Jurkat, Clone E6-1 (cell line): ENCODE data around the gene TANC1.

Source experiments
- DNase-seq: peaks from one replicate; pipeline ENCODE4 v3.0.0-alpha.2; 2011; ENCODE audit warnings: low read depth, low spot score
- H3K4me3 ChIP-seq: 2 replicates; pipeline ENCODE4 v1.5.1; 2011; ENCODE audit warnings: mild to moderate bottlenecking, low read length, control low read depth, moderate library complexity

The TANC1 gene

DNA sequence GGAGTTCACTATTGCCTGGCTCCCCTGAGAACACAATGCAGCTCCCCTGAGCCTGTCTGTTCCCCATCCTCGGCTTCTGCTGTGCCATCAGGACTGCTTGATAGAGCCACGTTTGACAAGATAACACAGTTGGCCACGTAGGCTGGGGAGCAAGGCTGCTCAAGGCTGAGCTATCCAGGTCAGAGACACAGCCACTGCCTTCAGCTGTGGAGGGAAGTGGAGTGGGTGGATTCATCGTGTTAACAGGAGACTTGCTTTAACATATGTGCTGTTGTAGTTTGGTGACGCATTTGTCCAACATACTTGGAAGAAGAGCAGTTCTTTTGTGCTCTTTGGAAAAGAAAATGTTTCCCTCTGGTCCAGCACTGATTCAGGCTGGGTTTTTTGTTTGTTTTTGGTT is 249.2 kb downstream of the TANC1 start:
- H3K4me3 ChIP-seq: no peak overlapping the region
- no peak for DNase-seq

- H3K4me3 ChIP-seq: no peak overlapping the region
- no peak for DNase-seq
Observed at GRCh38 chr2:159218389-159218788, 249.9 kb downstream of the TANC1 start.

- no peak for DNase-seq
- H3K4me3 ChIP-seq: no peak overlapping the region
Observed at GRCh38 chr2:159219394-159219998, 251.1 kb downstream of the TANC1 start.

- DNase-seq: no peak
- no peak overlapping the region for H3K4me3 ChIP-seq
Observed at GRCh38 chr2:159224061-159224813, 255.8 kb downstream of the TANC1 start.

GRCh38 chr2:159225025-159226016 is 256.9 kb downstream of the TANC1 start:
- no peak for DNase-seq
- no peak overlapping the region for H3K4me3 ChIP-seq

DNA sequence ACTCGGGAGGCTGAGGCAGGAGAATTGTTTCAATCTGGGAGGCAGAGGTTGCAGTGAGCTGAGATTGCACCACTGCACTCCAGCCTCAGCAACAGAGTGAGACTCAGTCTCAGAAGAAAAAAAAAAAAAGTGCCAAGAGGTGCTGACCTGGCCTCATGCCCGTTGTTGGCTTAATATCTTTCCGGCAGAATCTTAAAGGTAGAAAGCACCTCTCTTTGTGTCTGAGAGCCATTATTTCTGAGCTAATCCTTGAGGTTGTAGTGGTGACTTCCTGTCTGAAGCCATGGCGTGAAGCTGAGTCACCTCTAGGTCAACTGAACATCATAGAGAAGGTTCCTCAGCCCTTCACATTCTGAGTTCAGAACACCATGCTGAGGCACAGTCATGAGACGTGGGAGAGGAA is 257.6 kb downstream of the TANC1 start:
- no peak overlapping the region for H3K4me3 ChIP-seq
- DNase-seq: no peak

DNA sequence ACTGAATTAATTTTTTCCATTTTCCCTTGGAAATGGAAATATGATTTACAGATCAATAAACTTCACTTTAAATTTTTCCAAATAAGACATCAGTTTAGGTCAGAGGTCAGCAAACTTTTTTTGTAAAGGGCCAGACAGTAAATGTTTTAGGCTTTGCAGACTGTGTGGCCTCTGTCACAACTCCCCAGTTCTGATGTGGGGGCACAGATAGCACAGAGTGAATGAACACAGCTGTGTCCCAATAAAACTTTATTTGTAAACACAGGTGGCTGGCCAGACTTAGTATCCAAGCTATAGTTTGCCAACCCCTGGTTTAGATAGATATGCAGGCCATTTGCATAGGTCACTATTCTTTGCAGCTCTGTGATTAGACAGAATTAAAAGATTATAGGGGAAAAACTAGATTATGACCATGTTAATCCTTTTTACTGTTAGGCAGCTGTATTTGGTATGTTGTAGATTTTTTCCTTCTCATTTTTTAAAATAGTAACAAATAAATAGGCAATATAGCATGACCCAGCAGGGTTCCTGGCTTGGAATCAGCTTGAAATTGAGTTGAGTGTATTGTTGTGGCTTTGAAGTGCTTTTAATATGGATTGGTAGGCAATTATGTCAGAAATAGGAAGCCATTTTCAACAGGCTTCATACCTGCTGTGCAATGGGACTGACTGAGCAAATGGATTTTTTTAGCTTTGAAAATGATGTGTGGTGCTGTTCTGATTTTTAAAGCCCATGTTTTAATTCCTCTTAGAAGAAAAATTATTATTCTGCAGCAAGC is 258.4 kb downstream of the TANC1 start:
- DNase-seq: no peak

DNA sequence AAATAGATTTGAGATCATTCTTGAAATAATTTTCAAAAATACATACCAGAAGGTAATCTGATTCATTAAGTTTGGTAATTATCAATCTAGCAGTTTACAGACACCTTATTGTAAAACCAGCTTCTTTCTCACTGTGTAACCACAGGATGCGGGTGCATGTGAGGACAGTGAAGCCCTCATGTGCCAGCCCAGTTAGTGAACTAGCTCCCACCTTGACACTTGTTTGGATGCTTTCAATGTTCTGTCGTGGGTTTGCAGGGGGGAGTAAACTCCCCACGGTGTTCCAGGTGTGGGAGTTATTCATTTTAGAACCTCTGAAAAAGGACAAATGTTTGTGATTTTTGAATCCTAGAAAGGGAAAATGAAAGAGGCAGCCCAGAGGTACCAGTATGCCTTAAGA is 259.0 kb downstream of the TANC1 start:
- no peak overlapping the region for H3K4me3 ChIP-seq
- no peak for DNase-seq

More for the DNA sequence above, 258.4 kb downstream of the TANC1 start:
- no peak overlapping the region for H3K4me3 ChIP-seq

DNA sequence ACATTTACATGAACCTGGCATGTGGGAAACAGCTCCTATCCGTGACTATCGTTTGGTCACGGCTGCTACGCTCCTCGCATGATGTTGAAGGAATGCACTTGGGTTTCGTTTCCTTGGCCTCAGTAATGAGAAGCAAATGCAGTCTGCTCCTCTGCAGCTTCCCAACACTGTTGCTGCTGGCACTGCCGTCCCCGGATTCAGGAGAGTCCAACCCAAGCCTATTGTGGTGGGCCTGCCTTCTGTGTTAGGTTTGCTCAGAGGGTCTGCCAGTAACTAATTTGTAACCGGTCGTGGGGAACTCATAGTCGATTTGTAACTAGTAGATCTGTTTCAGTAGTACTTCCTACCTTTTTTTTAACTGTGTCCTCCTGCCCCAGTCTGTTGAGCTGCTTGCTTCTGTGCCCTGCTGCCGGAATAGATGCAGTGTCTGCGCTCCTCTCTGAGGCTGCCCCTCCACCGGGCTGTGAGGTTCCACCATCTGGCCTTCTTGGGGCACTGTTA is 259.7 kb downstream of the TANC1 start:
- no peak overlapping the region for H3K4me3 ChIP-seq
- DNase-seq: no peak

DNA sequence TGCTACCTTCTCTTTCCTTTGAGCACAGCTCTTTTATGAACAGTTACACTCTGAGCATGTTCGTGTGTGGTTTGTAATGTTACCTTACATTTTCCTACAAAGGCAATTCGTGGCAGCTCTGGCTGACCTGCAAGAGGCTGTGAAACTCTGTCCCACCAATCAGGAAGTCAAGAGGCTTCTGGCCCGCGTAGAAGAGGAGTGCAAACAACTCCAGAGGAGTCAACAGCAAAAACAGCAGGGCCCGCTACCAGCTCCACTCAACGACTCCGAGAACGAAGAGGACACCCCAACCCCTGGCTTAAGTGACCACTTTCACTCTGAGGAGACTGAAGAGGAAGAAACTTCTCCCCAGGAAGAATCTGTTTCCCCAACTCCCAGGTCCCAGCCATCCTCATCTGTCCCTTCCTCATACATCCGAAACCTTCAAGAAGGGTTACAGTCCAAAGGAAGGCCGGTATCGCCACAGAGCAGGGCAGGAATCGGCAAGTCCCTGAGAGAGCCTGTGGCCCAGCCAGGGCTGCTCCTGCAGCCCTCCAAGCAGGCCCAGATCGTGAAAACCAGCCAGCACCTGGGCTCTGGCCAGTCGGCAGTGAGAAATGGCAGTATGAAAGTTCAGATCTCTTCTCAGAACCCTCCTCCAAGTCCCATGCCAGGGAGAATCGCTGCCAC is 261.2 kb downstream of the TANC1 start:
- H3K4me3 ChIP-seq: no peak overlapping the region
- no peak for DNase-seq

- no peak for DNase-seq
- no peak overlapping the region for H3K4me3 ChIP-seq
Observed at GRCh38 chr2:159230145-159230877, 261.9 kb downstream of the TANC1 start.

- DNase-seq: no peak
- no peak overlapping the region for H3K4me3 ChIP-seq
Observed at GRCh38 chr2:159232456-159233170, 264.2 kb downstream of the TANC1 start.

DNA sequence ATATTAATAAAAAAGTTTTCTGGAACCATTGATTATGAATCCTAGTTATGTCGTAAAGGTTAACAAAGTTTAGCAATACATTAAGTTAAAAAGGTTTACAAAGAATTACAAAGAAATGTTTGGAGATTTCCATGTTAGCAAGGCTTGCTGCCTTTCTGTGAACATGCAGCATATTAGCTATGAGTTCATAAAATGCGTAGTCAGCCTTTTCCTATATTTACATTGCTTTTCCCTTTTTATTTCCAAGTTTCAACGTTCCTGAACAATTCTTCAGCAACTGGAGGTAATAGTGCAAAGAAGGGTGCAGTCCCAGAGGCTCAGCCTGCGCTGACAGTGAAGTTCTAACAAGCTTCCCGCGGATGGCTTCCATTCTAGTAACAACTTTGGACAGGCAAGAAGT is 266.4 kb downstream of the TANC1 start:
- no peak for DNase-seq
- no peak overlapping the region for H3K4me3 ChIP-seq

- DNase-seq: no peak
- H3K4me3 ChIP-seq: no peak overlapping the region
Observed at GRCh38 chr2:159243529-159243928, 275.1 kb downstream of the TANC1 start.

- DNase-seq: no peak
- no peak overlapping the region for H3K4me3 ChIP-seq
Observed at GRCh38 chr2:159246325-159246988, 278.0 kb downstream of the TANC1 start.

- DNase-seq: peak; percentile 86
- no peak overlapping the region for H3K4me3 ChIP-seq
Observed at GRCh38 chr2:159249990-159250715, 281.7 kb downstream of the TANC1 start.
